Fibroblast of skin of abdomen (primary cell): ENCODE data around the gene BPIFA1.

Experiments used
- DNase-seq: peaks from one replicate; pipeline ENCODE4 v3.0.0-alpha.2; 2013

Gene BPIFA1

GRCh38 chr20:33240923-33241322, 5.1 kb downstream of the BPIFA1 start:
- DNase-seq = no peak

DNA sequence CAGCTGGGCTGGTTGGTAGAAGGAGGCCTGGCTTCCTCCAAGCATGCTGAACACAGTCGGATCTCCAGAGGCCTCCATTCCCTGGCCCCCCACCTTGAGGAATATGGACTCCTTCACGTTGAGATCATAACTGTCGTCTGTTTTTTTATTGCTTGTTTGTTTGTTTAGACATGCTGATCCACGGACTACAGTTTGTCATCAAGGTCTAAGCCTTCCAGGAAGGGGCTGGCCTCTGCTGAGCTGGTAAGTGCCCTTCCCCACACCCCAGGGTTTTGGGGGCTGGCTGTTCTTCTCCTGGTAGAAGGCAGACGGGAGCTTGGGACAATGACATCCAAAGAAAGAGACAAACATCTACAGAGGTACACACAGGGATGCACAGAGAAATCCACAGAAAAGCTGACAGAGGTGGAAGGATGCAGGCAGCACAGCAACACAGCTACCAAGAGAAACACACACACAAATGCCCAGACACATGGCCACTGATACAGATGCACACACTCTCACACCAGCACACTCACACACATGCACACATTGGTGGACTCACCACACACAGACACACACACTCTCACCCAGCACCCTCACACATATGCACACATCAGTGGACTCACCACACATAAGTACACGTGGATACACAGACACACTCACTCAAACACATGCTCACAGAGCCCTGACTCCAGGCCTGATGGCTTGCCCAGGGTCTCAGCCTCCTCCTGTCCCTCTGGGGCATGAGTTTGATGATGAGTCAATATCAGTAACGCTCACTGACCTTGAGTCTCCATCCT, 6.7 kb downstream of the BPIFA1 start:
- no peak for DNase-seq

DNA sequence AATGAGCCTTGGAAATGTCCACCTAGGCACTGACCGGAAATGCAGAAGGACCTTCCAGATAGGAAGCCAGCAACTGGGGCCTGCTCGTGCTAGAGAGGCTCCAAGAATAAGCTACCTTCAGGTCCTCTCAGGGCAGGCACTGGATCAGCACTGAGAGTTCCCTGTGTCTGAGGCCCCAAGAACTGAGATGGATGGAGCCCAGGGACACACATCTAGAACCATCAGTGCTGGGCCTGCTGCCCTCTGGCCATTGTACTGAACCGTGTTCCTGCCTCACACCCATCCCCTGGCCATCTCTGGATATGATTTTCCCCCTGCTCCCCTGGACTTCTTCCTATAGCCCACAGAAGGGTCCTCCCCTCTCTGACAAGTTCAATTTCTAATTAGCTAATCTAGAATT, 10.3 kb downstream of the BPIFA1 start:
- DNase-seq = no peak

- no peak for DNase-seq
Measured at GRCh38 chr20:33249456-33249855, 13.7 kb downstream of the BPIFA1 start.

DNA sequence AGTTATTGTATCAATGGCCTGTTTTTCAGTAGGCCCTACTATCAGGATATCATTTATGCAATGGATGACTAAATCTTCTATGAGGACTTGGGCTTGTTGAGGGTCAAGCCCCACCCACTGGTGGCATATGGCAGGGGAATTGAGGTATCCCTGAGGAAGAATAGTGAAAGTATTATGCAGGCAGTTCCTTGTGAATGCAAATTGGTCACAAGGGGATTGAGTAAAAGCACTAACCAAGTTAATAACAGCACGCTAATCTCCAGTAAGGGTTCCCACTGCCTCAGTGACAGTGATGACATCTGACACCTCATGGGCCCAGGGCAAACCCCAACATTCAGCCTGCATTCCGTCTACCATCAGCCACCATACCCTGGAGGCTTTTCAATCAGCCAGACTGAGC, 14.9 kb downstream of the BPIFA1 start:
- no peak for DNase-seq

DNA sequence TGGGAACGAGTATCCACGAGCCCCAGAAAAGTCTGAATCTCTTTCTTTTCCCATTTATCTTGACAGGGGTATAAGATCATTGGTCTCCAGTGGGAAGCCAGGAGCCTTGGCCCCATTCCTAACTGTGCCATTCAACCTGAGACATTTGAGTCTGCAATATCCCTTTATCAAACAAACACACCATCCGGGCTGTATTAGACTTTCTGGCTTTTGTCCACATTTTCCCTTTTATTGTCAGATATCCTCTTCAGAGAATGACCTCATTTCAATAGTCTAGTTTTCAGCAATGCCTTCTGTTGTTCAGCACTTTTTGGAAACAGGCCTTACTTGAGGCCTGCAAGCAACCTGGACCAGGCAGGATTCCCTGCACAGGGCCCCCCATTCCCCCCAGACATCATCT, 15.7 kb downstream of the BPIFA1 start:
- no peak for DNase-seq

DNA sequence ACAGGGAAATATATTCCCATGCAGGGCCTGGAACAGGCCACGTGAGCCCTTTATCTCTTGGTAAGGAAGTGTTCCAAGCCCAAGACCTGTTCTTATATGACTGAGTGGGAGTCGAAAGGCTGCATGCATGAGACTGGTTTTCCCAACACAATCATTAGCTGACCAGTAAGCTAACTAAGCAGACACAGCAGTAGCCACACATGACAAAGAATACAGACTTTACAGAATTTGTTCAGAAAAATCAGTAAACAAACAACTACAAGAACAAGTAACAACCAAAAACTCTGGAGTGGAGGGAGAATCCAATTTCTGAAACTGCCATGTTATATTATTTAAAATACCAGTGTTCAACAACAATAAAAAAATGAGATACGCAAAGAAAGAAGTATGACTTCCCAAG, 16.7 kb downstream of the BPIFA1 start:
- DNase-seq = no peak

DNA sequence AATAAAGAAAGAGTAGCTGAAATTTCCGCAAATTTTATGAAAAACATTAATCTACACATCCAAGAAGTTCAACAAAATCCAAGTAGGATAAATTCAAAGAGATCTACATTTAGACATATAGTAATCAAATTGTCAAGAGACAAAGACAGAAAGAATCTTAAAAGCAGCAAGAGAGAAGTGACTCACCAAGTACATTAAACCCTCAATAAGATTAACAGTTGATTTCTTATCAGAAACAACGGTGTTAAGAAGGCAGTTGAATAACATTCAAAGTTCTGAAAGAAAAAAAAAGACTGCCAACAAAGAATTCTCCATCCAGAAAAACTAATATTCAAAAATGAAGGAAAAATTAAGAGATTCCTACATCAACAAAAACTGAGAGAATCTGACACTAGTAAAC, 19.2 kb downstream of the BPIFA1 start:
- no peak for DNase-seq

- DNase-seq = no peak
Measured at GRCh38 chr20:33257237-33257636, 21.4 kb downstream of the BPIFA1 start.

GRCh38 chr20:33259371-33259770, 23.6 kb downstream of the BPIFA1 start:
- no peak for DNase-seq

DNA sequence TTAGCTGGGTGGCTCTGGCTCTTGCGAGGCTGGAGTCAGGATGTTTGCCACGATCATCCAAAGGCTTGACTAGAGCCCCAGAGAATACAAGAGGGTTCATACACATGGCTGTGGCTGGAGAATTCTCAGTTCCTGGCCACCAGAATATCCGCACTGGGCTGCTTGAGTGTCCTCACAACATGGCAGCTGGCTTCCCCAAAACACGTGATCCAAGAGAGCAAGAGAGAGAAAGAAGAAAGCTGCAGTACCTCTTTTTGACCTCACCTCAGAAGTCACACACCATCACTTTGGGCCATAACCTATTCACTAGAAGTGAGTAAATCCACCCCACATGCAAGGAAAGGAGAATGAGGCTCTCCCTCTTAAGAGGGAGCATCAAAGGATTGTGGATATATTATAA, 25.7 kb downstream of the BPIFA1 start:
- DNase-seq = no peak

- peak; percentile 28 for DNase-seq
Measured at GRCh38 chr20:33262658-33263065, 26.9 kb downstream of the BPIFA1 start.

- no peak for DNase-seq
Measured at GRCh38 chr20:33263784-33264183, 28.0 kb downstream of the BPIFA1 start.

- DNase-seq = no peak
Measured at GRCh38 chr20:33267701-33268100, 31.9 kb downstream of the BPIFA1 start.

GRCh38 chr20:33272155-33272873, 36.5 kb downstream of the BPIFA1 start:
- DNase-seq = no peak

DNA sequence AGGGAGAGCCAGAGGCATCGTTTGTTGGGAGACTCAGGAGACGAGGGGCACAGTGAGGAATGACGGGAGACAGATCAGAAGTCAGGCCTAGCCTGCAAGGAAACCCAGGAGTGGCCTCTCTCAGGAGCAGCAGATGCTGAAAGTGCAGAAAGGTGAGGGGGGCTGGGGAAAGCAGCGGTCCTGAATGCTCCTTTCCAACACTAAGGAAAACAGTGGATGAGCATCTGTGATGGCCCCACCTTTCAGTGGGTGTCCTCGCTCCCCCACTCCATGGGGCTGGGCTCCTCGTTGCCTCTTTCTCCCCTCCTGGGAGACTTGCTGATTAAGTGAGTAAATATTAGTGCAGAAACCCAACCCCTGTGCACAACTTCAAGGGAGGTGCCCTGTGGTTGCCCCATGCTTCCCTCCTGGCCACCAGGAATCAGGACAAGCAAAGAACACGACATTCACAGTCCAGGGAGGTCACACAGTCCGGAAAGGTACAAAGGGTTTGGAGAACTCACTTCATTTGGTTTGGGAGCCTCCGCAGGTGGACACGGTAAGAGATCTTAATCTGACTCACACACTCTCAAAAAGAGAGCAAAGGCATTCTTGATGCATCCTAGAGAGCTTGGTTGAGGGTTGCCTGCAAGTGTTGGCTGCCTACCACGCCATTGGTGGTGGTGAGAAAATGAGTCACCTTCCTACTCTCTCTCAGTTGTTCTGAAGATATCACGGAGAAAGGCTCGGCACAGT, 37.5 kb downstream of the BPIFA1 start:
- DNase-seq = no peak

- no peak for DNase-seq
Measured at GRCh38 chr20:33275215-33275614, 39.4 kb downstream of the BPIFA1 start.

GRCh38 chr20:33275871-33276270, 40.1 kb downstream of the BPIFA1 start:
- no peak for DNase-seq

DNA sequence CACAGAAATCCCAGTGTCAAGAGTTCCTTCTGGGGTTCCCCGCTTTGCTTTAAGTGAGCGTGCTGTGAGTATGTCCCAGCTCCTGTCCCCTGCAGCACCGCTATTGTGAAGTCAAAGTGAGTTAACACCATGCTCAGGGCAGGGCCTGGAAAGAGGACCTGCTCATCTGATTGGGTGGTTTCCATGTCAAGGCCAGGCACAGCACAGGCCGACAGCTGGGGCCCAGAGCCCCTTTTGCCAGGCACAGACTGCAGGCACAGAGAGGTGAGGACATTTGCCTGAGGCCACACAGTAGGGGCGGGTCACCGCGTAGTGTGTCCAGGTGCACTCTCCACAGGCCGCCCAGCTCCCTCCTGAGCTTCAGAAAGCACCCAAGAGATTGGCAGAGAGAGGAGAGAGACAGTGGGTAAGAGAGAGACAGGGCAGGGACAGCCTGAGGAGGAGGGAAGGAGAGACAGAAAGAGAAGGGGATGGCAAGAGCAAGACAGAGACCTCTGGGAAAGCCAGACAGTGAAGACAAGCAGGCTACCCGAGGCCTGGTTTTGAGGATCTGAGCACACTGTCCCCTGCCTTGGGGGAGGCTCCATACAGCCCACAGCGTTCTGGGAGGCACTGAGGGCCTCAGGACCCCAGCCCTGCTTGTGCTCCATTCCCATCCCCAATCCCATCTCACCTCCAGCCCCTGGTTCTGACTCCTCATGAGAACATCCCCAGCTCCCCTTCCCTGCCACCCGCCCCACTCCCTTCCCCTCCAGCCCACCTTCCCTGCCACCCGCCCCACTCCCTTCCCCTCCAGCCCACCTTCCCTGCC, 40.7 kb downstream of the BPIFA1 start:
- DNase-seq = no peak

DNA sequence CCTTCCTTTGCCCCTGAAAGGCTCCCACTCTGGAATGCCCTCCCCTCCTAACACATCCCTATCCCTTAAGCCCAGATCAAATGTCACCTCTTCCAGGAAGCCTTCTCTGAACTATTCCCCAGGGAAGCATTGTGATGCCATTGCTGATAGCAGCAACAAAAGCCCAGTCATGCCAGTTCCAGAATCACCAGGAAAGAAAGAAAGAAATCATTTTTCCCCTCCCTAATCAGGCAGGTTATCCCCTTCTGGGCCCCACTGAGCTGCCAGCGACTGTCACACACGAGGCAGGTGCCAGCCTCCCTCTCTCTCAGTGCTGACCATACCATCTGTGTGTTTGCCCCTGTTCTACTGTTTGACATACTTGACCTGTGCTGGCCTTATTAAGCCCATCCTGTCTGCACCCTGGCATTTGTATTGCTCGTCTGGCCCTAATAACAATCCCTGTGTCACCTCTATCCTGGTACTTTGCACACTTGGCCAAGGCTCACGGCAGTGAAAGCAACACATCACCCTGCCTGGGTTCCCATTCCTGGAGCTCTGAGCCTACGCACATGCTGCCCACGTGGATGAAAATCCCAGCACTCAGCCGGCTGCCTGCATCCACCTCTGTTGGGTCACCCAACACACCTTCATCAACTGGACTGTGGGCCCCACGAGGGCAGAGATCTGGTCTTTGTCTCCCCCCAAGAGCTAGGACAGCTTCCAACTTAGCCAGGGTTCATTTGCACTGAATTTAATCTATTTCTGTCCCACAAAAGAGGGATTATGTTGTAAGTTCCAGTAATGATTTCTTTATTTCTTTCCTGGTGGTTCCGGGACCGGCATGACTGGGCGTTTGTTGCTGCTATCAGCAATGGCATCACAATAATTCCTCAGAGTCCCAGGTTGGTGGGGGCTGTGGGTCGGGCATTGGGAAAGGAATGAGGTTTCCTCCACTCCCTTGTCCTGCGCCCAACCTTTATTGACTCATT, 42.0 kb downstream of the BPIFA1 start:
- DNase-seq = no peak

DNA sequence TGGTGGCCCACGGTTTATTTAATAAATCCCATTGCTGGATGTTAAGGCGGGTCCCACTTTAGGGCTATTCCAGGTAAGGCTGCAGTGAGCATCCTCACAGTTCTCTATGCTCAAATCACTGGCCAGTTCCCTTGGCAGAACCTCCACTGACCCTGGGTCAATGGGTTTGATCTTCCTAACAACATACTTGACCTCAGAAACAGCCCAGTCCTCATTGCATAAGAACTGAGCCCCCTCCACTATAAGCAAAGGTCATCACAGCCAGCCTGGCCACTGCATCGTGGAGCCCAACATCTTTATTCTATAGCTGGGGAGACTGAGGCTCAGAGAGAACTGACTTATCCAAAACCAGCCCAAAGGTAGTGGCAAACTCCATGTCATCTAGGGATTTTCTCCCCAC, 42.9 kb downstream of the BPIFA1 start:
- DNase-seq = no peak
